PC-3 (cell line): Measurements from ENCODE around the gene DLGAP1. TPM values are rescaled to one million over a fixed set of nuclear protein-coding genes. Genes with fewer than 3 reads are reported as not detected.

Experiments used
- ATAC-seq: fragments of 200-7000 bp; cut with Tn5 transposase; 2 replicates; pipeline ENCODE4 v1.9.1; 2020; ENCODE audit warnings: mild to moderate bottlenecking, moderate library complexity
- BruUV-seq: library from RNA; stranded (reverse); fragments of 400-500 nt; replicated peaks from 2 replicates; lab custom pipeline; 2021; lab: Mats Ljungman, UMichigan
- CTCF ChIA-PET: fragments of 300-600 bp; sonication (Branson Sonifier 250); formaldehyde crosslinking; loops from one replicate; lab custom pipeline; 2022; ENCODE audit warnings: antibody characterized with exemption; lab: Charles Lee
- POLR2A ChIA-PET: fragments of 300-600 bp; sonication (Branson Sonifier 250); formaldehyde crosslinking; loops from one replicate; lab custom pipeline; 2022; ENCODE audit warnings: antibody characterized with exemption; ENCODE audit not compliant: unreplicated experiment; lab: Charles Lee
- DNase-seq: peaks from one replicate; pipeline ENCODE4 v3.0.0-alpha.2; 2015
- H2AFZ ChIP-seq: fragments of 300-600 bp; sonication (generic); 2 replicates; pipeline ENCODE4 v1.6.0; 2016; ENCODE audit warnings: antibody characterized with exemption, low read length
- H3F3A ChIP-seq: fragments of 300-600 bp; sonication (generic); one replicate; pipeline ENCODE4 v1.6.0; 2017; ENCODE audit warnings: antibody characterized with exemption, low read length, control low read depth, mild to moderate bottlenecking; ENCODE audit not compliant: unreplicated experiment
- H3K27ac ChIP-seq: fragments of 300-600 bp; sonication (generic); 2 replicates; pipeline ENCODE4 v1.5.1; 2016; ENCODE audit warnings: mild to moderate bottlenecking, low read length
- H3K27me3 ChIP-seq: fragments of 300-600 bp; sonication (generic); 2 replicates; pipeline ENCODE4 v1.6.1; 2016; ENCODE audit warnings: low read length, mixed read lengths
- H3K36me3 ChIP-seq: fragments of 300-600 bp; sonication (generic); 2 replicates; pipeline ENCODE4 v1.6.1; 2016; ENCODE audit warnings: low read depth, mixed run types, low read length, mixed read lengths
- H3K4me1 ChIP-seq: fragments of 300-600 bp; sonication (generic); 2 replicates; pipeline ENCODE4 v1.5.1; 2016; ENCODE audit warnings: low read length; ENCODE audit not compliant: insufficient read depth
- H3K4me2 ChIP-seq: fragments of 300-600 bp; sonication (generic); 2 replicates; pipeline ENCODE4 v1.6.0; 2016; ENCODE audit warnings: low read length
- H3K4me3 ChIP-seq: fragments of 300-600 bp; sonication (generic); 2 replicates; pipeline ENCODE4 v1.5.1; 2016; ENCODE audit warnings: mild to moderate bottlenecking, low read length, mixed read lengths
- H3K79me2 ChIP-seq: fragments of 300-600 bp; sonication (generic); 2 replicates; pipeline ENCODE4 v1.6.1; 2017; ENCODE audit warnings: low read length, mixed read lengths
- H3K9ac ChIP-seq: fragments of 300-600 bp; sonication (generic); 2 replicates; pipeline ENCODE4 v1.6.0; 2016; ENCODE audit warnings: mild to moderate bottlenecking, low read length
- H3K9me2 ChIP-seq: fragments of 300-600 bp; sonication (generic); replicated peaks from 2 replicates; pipeline ENCODE4 v1.6.1; 2016; ENCODE audit warnings: mixed run types, low read length, mixed read lengths
- H3K9me3 ChIP-seq: fragments of 300-600 bp; sonication (generic); 2 replicates; pipeline ENCODE4 v1.6.1; 2016; ENCODE audit warnings: low read length, mixed read lengths
- H4K20me1 ChIP-seq: fragments of 300-600 bp; sonication (generic); 2 replicates; pipeline ENCODE4 v1.6.1; 2016; ENCODE audit warnings: low read length, mixed read lengths
- EZH2 ChIP-seq: fragments of 300-600 bp; sonication (generic); IDR thresholded peaks from one replicate; pipeline ENCODE4 v1.6.1; 2017; ENCODE audit warnings: antibody characterized with exemption, mild to moderate bottlenecking, low read length; ENCODE audit not compliant: unreplicated experiment
- EZH2phosphoT487 ChIP-seq: fragments of 300-600 bp; sonication (generic); IDR thresholded peaks from 2 replicates; pipeline ENCODE4 v1.6.1; 2018; ENCODE audit warnings: mild to moderate bottlenecking, antibody characterized with exemption, low read length, borderline replicate concordance
- intact Hi-C: fragments of 100-400 bp; cut with micrococcal nuclease; formaldehyde crosslinking; loops from 2 replicates; pipeline ENCODE4 v1.9.0; 2023
- total RNA-seq: library from RNA; depleted of rRNA; stranded (reverse); fragments of >200 nt; gene quantifications from 2 replicates; pipeline ENCODE4 v1.2.3, GENCODE V29; 2014
- TF ChIP-seq, protein P1 (sequence below): fragments of 300-600 bp; sonication (generic); conservative IDR thresholded peaks from 2 replicates; pipeline ENCODE4 v1.5.1; 2017; ENCODE audit warnings: antibody characterized with exemption, low read depth, mild to moderate bottlenecking, low read length

The DLGAP1 gene
- total RNA-seq, 1 experiment from 2014 or later: not detected

DNA sequence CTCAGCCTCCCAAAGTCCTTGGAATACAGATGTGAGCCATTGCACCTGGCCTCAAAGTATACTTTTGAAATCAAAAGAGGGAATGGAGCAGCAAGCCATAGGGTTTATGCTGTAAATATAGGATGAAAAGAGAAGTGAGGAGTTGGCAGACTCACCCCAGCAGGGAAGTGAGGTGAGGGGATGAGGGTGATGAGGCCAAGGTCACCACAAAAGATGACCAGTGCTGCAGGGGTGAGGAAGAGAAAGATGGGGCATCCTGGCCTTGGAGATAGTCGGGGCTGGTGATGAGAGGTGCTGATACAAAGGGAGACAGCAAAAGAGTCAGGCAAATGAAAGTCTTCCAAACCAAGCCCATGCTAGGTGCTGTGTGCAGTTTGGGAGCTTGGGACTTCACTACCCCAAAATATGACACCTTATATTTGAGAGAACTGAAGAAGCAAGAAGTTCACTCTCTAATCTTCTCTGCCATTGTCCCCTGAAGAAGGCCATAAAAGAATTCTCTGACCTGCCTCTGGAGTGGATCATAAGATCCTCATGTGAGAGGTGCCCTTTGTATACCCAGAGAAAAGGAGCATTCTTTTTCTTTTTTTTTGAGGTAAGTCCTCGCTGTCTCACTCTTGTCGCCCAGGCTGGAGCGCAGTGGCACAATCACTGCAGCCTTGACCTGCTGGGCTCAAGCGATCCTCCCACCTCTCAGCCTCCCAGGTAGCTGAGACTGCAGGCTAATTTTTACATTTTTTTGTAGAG is 974.1 kb downstream of the DLGAP1 start:
- Histone ChIP-seq H3K79me2 (no peaks in the 10 kb centered on the region), H4K20me1 (no peaks in the 10 kb centered on the region), H3K9me2 (no peaks in the 10 kb centered on the region), H3K9ac (no peak overlapping the region), H3K4me1 (0 out of 2 replicates have a peak, but pooled peaks cover 9% of the 10 kb centered on the region), H3K27me3 (no peaks in the 10 kb centered on the region), H3F3A (no peaks in the 10 kb centered on the region), H3K4me3 (no peak overlapping the region), H3K9me3 (no peaks in the 10 kb centered on the region), H3K36me3 (no peaks in the 10 kb centered on the region), H3K27ac (no peak overlapping the region), H2AFZ (no peak overlapping the region), H3K4me2 (no peak overlapping the region)
- intact Hi-C loops: no loop called here
- DNase-seq (no peak), ATAC-seq (no peak)
- ChIA-PET CTCF (interaction anchor here (0.9 kb wide), 1 partner anchor 185 kb away, joined by 3 read pairs; no protein-coding TSS in a partner anchor), POLR2A (interaction anchor here (0.6 kb wide), 1 partner anchor 16 kb away, joined by 5 read pairs; no protein-coding TSS in a partner anchor)
- TF ChIP-seq EZH2: no peak
- TF ChIP-seq, protein P1, sequence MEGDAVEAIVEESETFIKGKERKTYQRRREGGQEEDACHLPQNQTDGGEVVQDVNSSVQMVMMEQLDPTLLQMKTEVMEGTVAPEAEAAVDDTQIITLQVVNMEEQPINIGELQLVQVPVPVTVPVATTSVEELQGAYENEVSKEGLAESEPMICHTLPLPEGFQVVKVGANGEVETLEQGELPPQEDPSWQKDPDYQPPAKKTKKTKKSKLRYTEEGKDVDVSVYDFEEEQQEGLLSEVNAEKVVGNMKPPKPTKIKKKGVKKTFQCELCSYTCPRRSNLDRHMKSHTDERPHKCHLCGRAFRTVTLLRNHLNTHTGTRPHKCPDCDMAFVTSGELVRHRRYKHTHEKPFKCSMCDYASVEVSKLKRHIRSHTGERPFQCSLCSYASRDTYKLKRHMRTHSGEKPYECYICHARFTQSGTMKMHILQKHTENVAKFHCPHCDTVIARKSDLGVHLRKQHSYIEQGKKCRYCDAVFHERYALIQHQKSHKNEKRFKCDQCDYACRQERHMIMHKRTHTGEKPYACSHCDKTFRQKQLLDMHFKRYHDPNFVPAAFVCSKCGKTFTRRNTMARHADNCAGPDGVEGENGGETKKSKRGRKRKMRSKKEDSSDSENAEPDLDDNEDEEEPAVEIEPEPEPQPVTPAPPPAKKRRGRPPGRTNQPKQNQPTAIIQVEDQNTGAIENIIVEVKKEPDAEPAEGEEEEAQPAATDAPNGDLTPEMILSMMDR: no peak
- no peak for TF ChIP-seq EZH2phosphoT487
- BruUV-seq: no TSS peak

DNA sequence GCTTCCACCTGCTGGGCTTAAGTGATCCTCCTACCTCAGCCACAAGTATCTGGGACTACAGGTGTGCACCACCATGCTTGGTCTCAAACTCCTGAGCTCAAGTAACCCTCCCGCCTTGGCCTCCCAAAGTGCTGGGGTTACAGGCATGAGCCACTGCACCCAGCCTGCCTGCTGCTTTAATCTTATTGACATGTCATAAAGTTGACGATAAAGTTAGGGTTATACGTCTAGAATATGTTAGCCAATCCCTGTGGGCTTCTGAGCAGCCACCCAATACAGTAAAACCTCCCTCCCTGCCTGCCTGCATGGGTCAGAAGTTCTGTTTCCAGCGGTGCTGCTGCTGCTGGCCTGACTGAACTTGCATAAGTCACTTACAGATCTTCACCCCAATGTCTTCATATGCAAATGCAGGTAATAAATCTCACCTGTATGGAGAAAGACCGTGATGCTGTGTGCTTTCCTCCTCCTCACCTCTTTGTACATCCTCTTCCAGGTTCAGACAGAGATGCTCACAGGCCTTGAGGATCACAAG is 975.1 kb downstream of the DLGAP1 start:
- H3K4me1 ChIP-seq: 0 out of 2 replicates have a peak, but pooled peaks cover 9% of the 10 kb centered on the region
- no peak for DNase-seq
- no peak overlapping the region for H3K4me2 ChIP-seq
- no peak overlapping the region for H3K4me3 ChIP-seq
- no peak overlapping the region for H2AFZ ChIP-seq
- H3K27me3 ChIP-seq: no peaks in the 10 kb centered on the region
- H3K27ac ChIP-seq: no peak overlapping the region
- no peaks in the 10 kb centered on the region for H4K20me1 ChIP-seq
- ChIA-PET CTCF (interaction anchor here (0.6 kb wide), 1 partner anchor 99 kb away, joined by 3 read pairs; no protein-coding TSS in a partner anchor), POLR2A (no interaction called here)
- no peak overlapping the region for H3K9ac ChIP-seq
- no peak for TF ChIP-seq EZH2phosphoT487
- TF ChIP-seq, protein P1: no peak
- no peak for TF ChIP-seq EZH2
- BruUV-seq: no TSS peak
- ATAC-seq: no peak
- H3K9me3 ChIP-seq: no peaks in the 10 kb centered on the region
- H3K79me2 ChIP-seq: no peaks in the 10 kb centered on the region
- no peaks in the 10 kb centered on the region for H3F3A ChIP-seq
- H3K9me2 ChIP-seq: no peaks in the 10 kb centered on the region
- H3K36me3 ChIP-seq: no peaks in the 10 kb centered on the region
- intact Hi-C loops: no loop called here
